HCT116 (cell line): Measurements from ENCODE around the gene SHISA7. TPM values are rescaled to one million over a fixed set of nuclear protein-coding genes. Genes with fewer than 3 reads are reported as not detected.
A peak's percentile ranks its signal among the peaks of the same experiment; 100 is the strongest.
"Not testable (repeated sequence)": the region's sequence is repeated elsewhere in the genome, so short reads cannot be mapped to it uniquely, and the experiment has no call there.

Source experiments
- ATAC-seq: fragments of 200-7000 bp; cut with Tn5 transposase; 2 replicates; pipeline ENCODE4 v1.9.1; 2020; ENCODE audit warnings: mild to moderate bottlenecking, moderate library complexity
- BruUV-seq: library from RNA; stranded (reverse); fragments of 400-500 nt; replicated peaks from 2 replicates; lab custom pipeline; 2021; lab: Mats Ljungman, UMichigan
- CTCF ChIA-PET: fragments of 300-600 bp; sonication (Branson Sonifier 250); formaldehyde crosslinking; loops from one replicate; lab custom pipeline; 2021; ENCODE audit warnings: antibody characterized with exemption; lab: Charles Lee
- POLR2A ChIA-PET: fragments of 300-600, 350-600 bp; sonication (Branson Sonifier 250); formaldehyde crosslinking; loops from one replicate; lab custom pipeline; 2021; ENCODE audit warnings: antibody characterized with exemption; lab: Charles Lee
- RAD21 ChIA-PET, 2 experiments: fragments of 300-600 bp; sonication (Branson Sonifier 250); formaldehyde crosslinking; loops; one replicate each; lab custom pipeline; 2023; ENCODE audit warnings: low total read pairs in 2 of 2; ENCODE audit not compliant: uncharacterized antibody in 2 of 2, unreplicated experiment in 2 of 2, low non-redundant PET in 1 of 2; lab: Charles Lee
- DNase-seq: peaks from one replicate; pipeline ENCODE4 v3.0.0-alpha.2; 2010; ENCODE audit warnings: low read depth, low spot score
- H2AFZ ChIP-seq: fragments of 200-600 bp; shearing (Covaris generic), sonication (generic); 2 replicates; pipeline ENCODE4 v1.6.1; 2017; ENCODE audit warnings: low read depth, mixed run types, mixed read lengths, antibody characterized with exemption, low read length; ENCODE audit not compliant: poor library complexity, severe bottlenecking
- H3K27ac ChIP-seq: 2 replicates; pipeline ENCODE4 v1.5.1; 2012; ENCODE audit warnings: low read depth, low read length
- H3K27me3 ChIP-seq: fragments of 200-600 bp; sonication (generic); 2 replicates; pipeline ENCODE4 v1.6.1; 2016; ENCODE audit warnings: mixed run types, low read length, mixed read lengths; ENCODE audit not compliant: insufficient read depth
- H3K36me3 ChIP-seq, 2 experiments: fragments of 200-500 bp in 1 of 2; fragments of 200-600 bp in 1 of 2; sonication (Bioruptor generic) in 1 of 2; sonication (generic) in 1 of 2; 2 replicates each; pipeline versions ENCODE4 v1.5.1 to v1.6.1; 2014 to 2016; ENCODE audit warnings: low read length in 2 of 2, inconsistent platforms in 1 of 2, mixed read lengths in 1 of 2, mixed run types in 1 of 2; ENCODE audit not compliant: insufficient read depth in 2 of 2, control insufficient read depth in 1 of 2
- H3K4me1 ChIP-seq, 2 experiments: fragments of 200-600 bp in 1 of 2; sonication (generic) in 1 of 2; 2 replicates each; pipeline versions ENCODE4 v1.5.1 to v1.6.1; 2012 to 2017; ENCODE audit warnings: low read length in 2 of 2, inconsistent platforms in 1 of 2, mild to moderate bottlenecking in 1 of 2, mixed read lengths in 1 of 2, mixed run types in 1 of 2, moderate library complexity in 1 of 2; ENCODE audit not compliant: insufficient read depth in 2 of 2, control insufficient read depth in 1 of 2
- H3K4me2 ChIP-seq: fragments of 200-600 bp; sonication (generic); 2 replicates; pipeline ENCODE4 v1.6.1; 2017; ENCODE audit warnings: mixed run types, low read length, mixed read lengths
- H3K4me3 ChIP-seq, 2 experiments: fragments of 200-600 bp in 1 of 2; sonication (generic) in 1 of 2; replicated peaks in 1 of 2; 2 replicates each; pipeline ENCODE4 v1.5.1; 2011 to 2016; ENCODE audit warnings: low read length in 2 of 2, control low read depth in 1 of 2, low read depth in 1 of 2, mild to moderate bottlenecking in 1 of 2, mixed read lengths in 1 of 2, mixed run types in 1 of 2
- H3K79me2 ChIP-seq: fragments of 200-600 bp; sonication (generic); 2 replicates; pipeline ENCODE4 v1.6.1; 2017; ENCODE audit warnings: mild to moderate bottlenecking, mixed run types, low read length, moderate library complexity, mixed read lengths; ENCODE audit not compliant: insufficient read depth
- H3K9ac ChIP-seq: fragments of 200-600 bp; sonication (generic); 2 replicates; pipeline ENCODE4 v1.6.1; 2016; ENCODE audit warnings: low read length, mixed read lengths
- H3K9me2 ChIP-seq: fragments of 200-600 bp; sonication (generic), shearing (Covaris generic); 2 replicates; pipeline ENCODE4 v1.6.1; 2017; ENCODE audit warnings: mixed run types, mild to moderate bottlenecking, moderate library complexity; ENCODE audit not compliant: insufficient read depth
- H3K9me3 ChIP-seq, 2 experiments: fragments of 200-500 bp in 1 of 2; fragments of 200-600 bp in 1 of 2; sonication (Bioruptor generic) in 1 of 2; sonication (generic) in 1 of 2; 2 replicates each; pipeline ENCODE4 v1.6.1; 2014 to 2017; ENCODE audit warnings: low read length in 2 of 2, mixed read lengths in 2 of 2, inconsistent platforms in 1 of 2, low read depth in 1 of 2, mild to moderate bottlenecking in 1 of 2, mixed run types in 1 of 2, moderate library complexity in 1 of 2; ENCODE audit not compliant: control insufficient read depth in 1 of 2, insufficient read depth in 1 of 2
- H4K20me1 ChIP-seq: fragments of 200-600 bp; sonication (generic), shearing (Covaris generic); 2 replicates; pipeline ENCODE4 v1.6.1; 2017; ENCODE audit warnings: mixed run types, mild to moderate bottlenecking, moderate library complexity; ENCODE audit not compliant: insufficient read depth
- ATF3 ChIP-seq: IDR thresholded peaks from 2 replicates; pipeline ENCODE4 v1.6.1; 2012
- CBX3 ChIP-seq: IDR thresholded peaks from 2 replicates; pipeline ENCODE4 v1.6.1; 2012; ENCODE audit warnings: low read depth
- CTCF ChIP-seq, 3 experiments: fragments of 200-600 bp in 1 of 3; sonication (generic) in 1 of 3; IDR thresholded peaks in 2 of 3; conservative IDR thresholded peaks in 1 of 3; 2 replicates each; pipeline ENCODE4 v1.5.1; 2012 to 2017; ENCODE audit warnings: low read depth in 2 of 3, low read length in 2 of 3, antibody characterized with exemption in 1 of 3, borderline replicate concordance in 1 of 3, control low read depth in 1 of 3, mild to moderate bottlenecking in 1 of 3, mixed read lengths in 1 of 3, mixed run types in 1 of 3, moderate library complexity in 1 of 3; ENCODE audit not compliant: insufficient read depth in 1 of 3
- EGR1 ChIP-seq: IDR thresholded peaks from 2 replicates; pipeline ENCODE4 v1.6.1; 2012; ENCODE audit warnings: low read depth
- JUND ChIP-seq: IDR thresholded peaks from 2 replicates; pipeline ENCODE4 v1.6.1; 2012
- POLR2A ChIP-seq: IDR thresholded peaks from 2 replicates; pipeline ENCODE4 v1.7.0; 2011; ENCODE audit warnings: borderline replicate concordance; ENCODE audit not compliant: insufficient read depth, insufficient read length; ENCODE audit errors: extremely low read depth
- RAD21 ChIP-seq: IDR thresholded peaks from 2 replicates; pipeline ENCODE4 v1.6.1; 2012; ENCODE audit warnings: low read depth, mild to moderate bottlenecking
- REST ChIP-seq: IDR thresholded peaks from 2 replicates; pipeline ENCODE4 v1.6.1; 2012; ENCODE audit warnings: low read depth
- YY1 ChIP-seq: IDR thresholded peaks from 2 replicates; pipeline ENCODE4 v1.6.1; 2011; ENCODE audit warnings: low read length, low read depth, moderate library complexity, mild to moderate bottlenecking; ENCODE audit not compliant: insufficient replicate concordance; ENCODE audit errors: extremely low read depth
- ZNF274 ChIP-seq: fragments of 200-500 bp; sonication (Bioruptor generic); IDR thresholded peaks from 2 replicates; pipeline ENCODE4 v1.6.1; 2014; ENCODE audit warnings: mild to moderate bottlenecking, low read depth, low read length, inconsistent platforms
- intact Hi-C: fragments of 100-400 bp; cut with micrococcal nuclease; formaldehyde crosslinking; loops from 2 replicates; pipeline ENCODE4 v1.10.0; 2022
- total RNA-seq: library from RNA; stranded (reverse); gene quantifications from one replicate; pipeline ENCODE4 v1.2.1, GENCODE V29; 2021; ENCODE audit not compliant: unreplicated experiment

SHISA7 gene
- total RNA-seq, 1 experiment from 2014 or later, result not detected

GRCh38 chr19:55410168-55410567 is 32.9 kb downstream of the SHISA7 start:
- Histone ChIP-seq H4K20me1 (peaks cover 8% of the 10 kb centered on the region; the same call in 1 of the 2 replicates), H3K79me2 (peaks cover 24% of the 10 kb centered on the region), H3K9me2 (no peaks in the 10 kb centered on the region), H3K4me1 (peaks cover 12 to 27% of the 10 kb centered on the region in 2 experiments)
- TF ChIP-seq ZNF274, result no peak
- no peak for TF ChIP-seq YY1
- no peak for TF ChIP-seq CTCF (IDR thresholded peaks at IDR 0.05 in 2 of 3, conservative IDR thresholded peaks at IDR 0.05 in 1 of 3; ENCODE audit: borderline replicate concordance in 1 of 3, insufficient read depth in 1 of 3, low read depth in 2 of 3, low read length in 2 of 3)
- TF ChIP-seq POLR2A, result no peak
- no peak for TF ChIP-seq ATF3
- TF ChIP-seq CBX3, result no peak
- no peak for TF ChIP-seq JUND
- TF ChIP-seq REST, result no peak
- TF ChIP-seq EGR1, result no peak
- TF ChIP-seq RAD21, result no peak
- TF ChIP-seq, all 23 proteins: peak for 0
- ChIA-PET RAD21 (no interaction called here), CTCF (no interaction called here), POLR2A (no interaction called here)
- Histone ChIP-seq H3K9ac (no peak overlapping the region), H3K27me3 (no peaks in the 10 kb centered on the region), H3K4me2 (no peak overlapping the region), H2AFZ (no peak overlapping the region), H3K9me3 (no peaks in the 10 kb centered on the region), H3K27ac (no peak overlapping the region), H3K36me3 (peaks cover 9 to 16% of the 10 kb centered on the region in 2 experiments; a peak in 3 of 4 replicates), H3K4me3 (no peak overlapping the region)
- ATAC-seq (no peak), DNase-seq (no peak)
- no TSS peak for BruUV-seq
- intact Hi-C loops, result no loop called here

GRCh38 chr19:55409179-55409578 is 33.9 kb downstream of the SHISA7 start:
- H3K4me2 ChIP-seq, H4K20me1 ChIP-seq, CTCF ChIA-PET, H3K27me3 ChIP-seq, RAD21 ChIA-PET, ATAC-seq, H3K4me3 ChIP-seq, intact Hi-C loops, BruUV-seq, H3K9me3 ChIP-seq, DNase-seq, H3K9me2 ChIP-seq, H2AFZ ChIP-seq: not testable (repeated sequence)
- H3K27ac ChIP-seq, result 0 out of 2 replicates have a peak overlapping the region, but pooled peaks have one; percentile 95
- H3K36me3 ChIP-seq, result peaks cover 13 to 24% of the 10 kb centered on the region in 2 experiments; a peak in 3 of 4 replicates
- H3K9ac ChIP-seq, result peak overlapping the region; percentile 99; the same call in 1 of the 2 replicates
- H3K4me1 ChIP-seq, result peaks cover 12 to 27% of the 10 kb centered on the region in 2 experiments
- peaks cover 33% of the 10 kb centered on the region for H3K79me2 ChIP-seq
- POLR2A ChIA-PET, result interaction anchor here (1.1 to 1.4 kb wide), 2 partner anchors 26 to 129 kb away, joined by 3 to 4 read pairs; partner anchors contain the start of gene HSPBP1
